Posterior vena cava (tissue), 2 donors: Measurements from ENCODE around the gene DDX56. TPM values are rescaled to one million over a fixed set of nuclear protein-coding genes. Genes with fewer than 3 reads are reported as not detected.
"Not testable (repeated sequence)": the region's sequence is repeated elsewhere in the genome, so short reads cannot be mapped to it uniquely, and the experiment has no call there.

Experiments
- DNase-seq: peaks from one replicate; pipeline ENCODE4 v3.0.0-alpha.2; 2020; ENCODE audit warnings: low spot score
- intact Hi-C, 2 donors: fragments of 100-400 bp; cut with DNase I; formaldehyde crosslinking; loops; one replicate each; pipeline versions ENCODE4 v1.14.1 to v1.14.2; 2022 to 2023
- total RNA-seq, 2 donors: library from RNA; stranded (reverse); fragmentation: NEBNext Ultra II Directional; extraction: Animal tissue kit (Norgen Biotek cat#: 25700); gene quantifications; one replicate each; pipeline ENCODE4 v1.2.1, GENCODE V29; 2021
- donor health status: DM: yes; HTN: yes; CAD: no.
- donor health status: DM: yes; HTN: yes; CAD: no.

Gene DDX56
- total RNA-seq, 2 donors from 2014 or later, result 33.9 to 40.2 TPM

DNA sequence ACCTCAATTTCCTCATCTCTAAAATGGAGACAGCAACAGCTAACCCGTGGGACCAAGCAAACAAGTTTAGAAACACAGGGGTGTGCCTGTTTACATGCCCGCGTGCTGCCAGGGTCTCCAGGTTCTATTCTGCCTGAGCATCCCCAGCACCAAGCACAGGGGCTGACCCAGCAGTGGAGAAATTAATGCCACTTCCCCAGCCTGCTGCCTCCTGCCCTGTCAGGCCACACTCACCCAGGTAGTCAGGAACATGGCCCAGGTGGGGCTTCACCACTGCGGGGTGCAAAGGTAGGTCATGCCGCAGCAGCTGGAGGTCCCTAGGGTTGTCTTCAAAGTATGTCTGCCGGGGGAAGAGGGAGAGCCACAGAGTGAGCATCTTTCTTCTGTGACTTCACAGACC is 5.8 kb downstream of the DDX56 start:
- intact Hi-C loops, result loop anchor here in 1 of 2 donors (10.0 kb wide), 1 partner anchor 323 kb away; no protein-coding TSS in a partner anchor
- DNase-seq, result peak; percentile 60

DNA sequence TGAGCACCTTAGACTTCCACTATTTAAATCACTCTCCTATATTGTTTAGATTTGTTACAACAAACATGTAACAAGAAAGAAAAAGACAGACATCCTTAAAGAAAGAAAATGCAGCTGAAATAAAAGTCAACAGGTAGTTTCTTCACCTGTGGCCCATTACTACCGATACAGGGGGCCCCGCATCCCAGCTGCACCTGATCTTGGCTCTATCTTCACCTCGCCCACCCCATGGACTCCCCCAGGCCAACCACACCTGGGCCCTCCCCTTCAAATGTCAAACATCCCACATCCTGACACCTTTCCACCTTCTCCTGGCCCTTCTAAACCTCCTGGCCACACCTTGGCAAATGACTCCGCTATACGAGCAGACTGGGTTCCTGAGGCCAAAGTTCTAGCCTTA is 7.0 kb downstream of the DDX56 start:
- DNase-seq, result peak; percentile 68
- intact Hi-C loops, result loop anchor here in 1 of 2 donors (10.0 kb wide), 1 partner anchor 322 kb away; no protein-coding TSS in a partner anchor

DNA sequence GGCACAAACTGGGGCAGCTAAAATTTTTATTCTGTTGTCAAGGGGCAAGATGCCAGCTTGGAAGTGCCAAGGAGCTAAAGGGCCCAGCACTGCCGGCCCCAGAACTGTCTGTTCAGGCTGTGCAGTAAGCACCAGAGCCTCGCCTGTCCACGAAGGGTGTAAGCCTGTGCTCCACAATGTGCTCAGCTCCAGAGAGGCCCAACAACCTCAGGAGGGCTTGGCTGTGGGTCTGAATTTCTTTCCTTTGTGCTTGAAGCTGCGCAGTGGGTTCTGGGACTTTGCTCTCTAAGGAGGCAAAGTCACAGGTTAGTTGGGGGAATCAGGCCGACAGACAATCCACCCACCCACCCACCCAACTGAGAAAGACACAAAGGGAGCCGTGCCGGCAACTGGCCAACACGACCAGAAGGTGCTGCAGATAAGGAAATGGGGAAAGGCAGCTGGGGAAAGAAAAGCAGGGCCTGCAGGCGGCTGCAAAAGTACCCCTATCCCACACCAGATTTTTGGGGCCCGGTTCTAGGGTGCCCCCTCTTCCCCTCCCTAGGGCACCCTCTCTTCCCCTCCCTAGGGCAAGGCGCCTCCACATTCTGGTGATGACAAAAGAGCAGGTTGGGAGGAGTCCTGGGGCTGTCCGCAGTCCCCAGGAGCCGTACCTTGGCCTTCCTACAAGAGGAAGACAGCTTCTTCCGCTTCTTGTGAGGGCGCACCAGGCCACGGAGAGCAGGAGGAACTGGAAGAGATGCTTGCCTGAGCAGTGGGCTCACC is 7.7 kb downstream of the DDX56 start:
- DNase-seq, result peak; percentile 59
- intact Hi-C loops, result loop anchor here in 1 of 2 donors (10.0 kb wide), 1 partner anchor 321 kb away; no protein-coding TSS in a partner anchor

DNA sequence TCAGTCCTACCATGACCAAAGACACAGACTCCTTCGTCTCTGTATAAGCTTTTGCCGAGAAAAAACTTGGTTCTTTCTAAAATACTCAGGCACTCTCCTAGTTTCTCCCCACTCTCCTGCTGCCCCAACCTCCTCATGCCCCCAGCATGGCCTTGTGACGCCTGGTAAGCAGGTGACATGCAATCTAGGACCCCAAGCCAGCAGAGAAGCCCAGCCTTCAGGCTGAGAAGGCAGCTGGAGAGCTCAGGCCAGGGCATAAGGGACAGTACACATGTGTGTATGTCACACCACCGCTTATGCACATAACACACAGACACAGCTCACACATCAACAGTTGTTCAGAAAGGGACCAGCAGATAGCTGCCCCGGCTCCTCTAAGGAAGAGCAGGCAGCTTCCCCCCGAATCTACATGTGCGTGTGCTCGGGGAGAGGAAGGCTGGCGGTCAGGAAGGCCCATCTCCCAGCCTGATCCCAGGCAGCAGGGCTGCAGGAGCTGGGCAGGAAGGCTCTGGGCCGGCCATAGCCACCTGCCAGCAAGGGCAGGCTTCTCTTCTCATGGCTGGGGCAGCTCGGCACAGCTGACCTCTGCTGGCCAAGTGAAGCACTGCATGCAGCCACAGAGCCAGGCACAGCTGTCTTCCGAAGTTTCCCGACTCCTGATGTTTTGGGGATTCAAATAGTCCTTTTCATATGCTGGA is 8.5 kb downstream of the DDX56 start:
- intact Hi-C loops, result loop anchor here in 1 of 2 donors (10.0 kb wide), 1 partner anchor 320 kb away; no protein-coding TSS in a partner anchor
- peak; percentile 91 for DNase-seq

DNA sequence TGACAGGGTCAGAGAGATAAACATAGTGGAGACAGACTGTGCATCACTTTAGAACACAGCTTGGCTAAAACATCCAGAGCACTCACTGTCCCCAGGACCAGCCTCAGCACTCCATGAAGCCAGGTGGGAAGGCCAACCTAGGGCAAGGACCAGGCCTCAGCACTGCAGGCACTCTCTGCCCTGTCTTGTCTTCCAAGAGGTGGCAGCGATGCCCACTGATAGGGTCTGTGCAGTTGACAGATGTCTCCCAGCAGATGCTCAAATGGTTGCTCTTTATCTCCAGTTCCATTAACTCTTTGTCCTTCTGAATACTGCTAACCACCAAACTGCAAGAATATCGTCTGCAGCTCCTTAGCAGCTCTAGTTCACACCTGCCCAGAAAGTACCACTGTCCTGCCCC is 9.1 kb downstream of the DDX56 start:
- peak; percentile 74 for DNase-seq
- intact Hi-C loops, result loop anchor here (1.0 to 10.0 kb wide), 2 partner anchors 320 to 321 kb away; no protein-coding TSS in a partner anchor

DNA sequence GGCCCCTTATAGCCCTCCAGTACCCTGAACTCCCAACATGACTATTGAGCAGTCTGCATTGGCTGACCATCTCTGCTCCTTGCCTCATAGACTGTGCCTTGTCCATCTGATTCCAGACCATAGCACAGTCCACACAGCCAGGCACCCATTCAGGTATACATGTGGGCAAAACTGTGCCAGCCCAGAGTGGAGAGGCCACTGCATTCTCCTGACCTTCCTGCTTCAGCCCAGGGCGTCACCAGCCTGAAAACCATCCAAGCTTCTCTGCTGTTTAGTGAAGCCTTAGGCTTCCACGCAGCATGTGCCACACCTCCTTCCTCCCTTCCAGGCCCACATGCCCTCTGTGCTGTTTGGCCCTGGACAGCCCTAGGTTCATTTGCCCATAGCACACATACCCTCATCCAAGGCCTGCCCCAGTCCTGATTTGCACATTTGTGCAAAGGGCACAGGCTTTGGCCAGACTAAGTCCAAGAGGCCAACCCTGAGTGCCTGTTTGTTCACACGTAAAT is 10.5 kb downstream of the DDX56 start:
- peak; percentile 61 for DNase-seq
- intact Hi-C loops, result loop anchor here in 1 of 2 donors (10.0 kb wide), 1 partner anchor 318 kb away; no protein-coding TSS in a partner anchor

DNA sequence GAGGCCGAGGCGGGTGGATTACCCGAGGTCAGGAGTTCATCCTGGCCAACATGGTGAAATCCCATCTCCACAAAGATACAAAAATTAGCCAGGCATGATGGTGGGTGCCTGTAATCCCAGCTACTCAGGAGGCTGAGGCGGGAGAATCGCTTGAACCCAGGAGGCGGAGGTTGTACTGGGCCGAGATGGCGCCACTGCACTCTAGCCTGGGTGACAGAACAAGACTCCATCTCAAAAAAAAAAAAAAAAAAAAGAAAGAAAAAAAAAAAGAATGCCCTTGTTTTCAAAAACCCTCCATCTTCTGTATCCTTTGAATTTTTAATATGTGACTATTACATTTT is 11.1 kb downstream of the DDX56 start:
- not testable (repeated sequence) for DNase-seq
- intact Hi-C loops, result loop anchor here in 1 of 2 donors (10.0 kb wide), 1 partner anchor 318 kb away; no protein-coding TSS in a partner anchor

DNA sequence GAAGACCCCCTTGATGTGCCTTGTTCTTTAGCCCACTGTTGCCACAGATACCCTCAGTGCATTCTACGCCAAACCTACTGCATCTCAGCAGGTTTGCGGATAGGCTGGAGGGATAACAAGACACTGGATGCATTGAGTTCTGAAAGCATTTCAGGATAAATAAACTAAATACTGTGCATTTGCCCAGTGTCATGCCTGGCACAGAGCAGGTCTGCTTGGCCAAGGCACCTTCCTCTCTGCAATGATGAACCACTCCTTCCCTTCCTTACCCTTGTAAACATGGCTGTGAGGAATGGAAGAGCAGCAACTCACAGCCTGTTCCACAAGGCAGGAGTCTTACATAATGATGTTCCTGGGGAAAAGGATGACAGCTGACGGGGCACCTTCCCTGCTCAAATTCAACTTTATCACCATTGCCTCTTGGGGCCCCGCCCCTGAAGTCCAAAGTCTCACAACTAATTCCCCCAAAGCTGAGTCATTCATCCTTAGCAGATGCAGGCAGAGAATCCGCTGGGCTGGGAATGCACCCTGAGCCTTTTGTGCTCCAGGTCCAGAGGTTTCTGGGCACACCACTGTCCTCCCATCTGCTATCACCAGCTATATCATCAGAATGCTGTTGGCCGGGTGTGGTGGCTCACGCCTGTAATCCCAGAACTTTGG is 11.6 kb downstream of the DDX56 start:
- DNase-seq, result peak; percentile 58
- intact Hi-C loops, result loop anchor here in 1 of 2 donors (10.0 kb wide), 1 partner anchor 317 kb away; no protein-coding TSS in a partner anchor

DNA sequence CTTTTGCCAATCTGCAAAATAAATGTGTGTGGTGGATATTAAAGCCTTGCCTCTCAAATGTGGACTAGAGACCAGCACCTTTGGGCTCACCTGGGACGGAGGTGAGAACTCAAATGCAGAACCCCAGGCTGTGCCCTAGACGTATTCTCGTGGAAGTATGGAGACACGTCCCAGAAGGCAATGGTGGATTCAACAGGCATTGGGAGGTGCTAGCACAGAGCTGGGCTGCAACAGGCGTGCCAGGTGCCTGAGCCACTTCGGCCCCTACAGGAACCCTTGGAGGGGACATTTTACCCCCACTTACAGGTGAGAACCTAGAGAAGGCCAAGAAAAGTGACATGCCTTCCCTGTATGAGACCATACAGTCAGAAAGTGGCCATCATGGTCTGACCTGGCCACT is 12.2 kb downstream of the DDX56 start:
- DNase-seq, result peak; percentile 55
- intact Hi-C loops, result loop anchor here in 1 of 2 donors (10.0 kb wide), 1 partner anchor 317 kb away; no protein-coding TSS in a partner anchor

DNA sequence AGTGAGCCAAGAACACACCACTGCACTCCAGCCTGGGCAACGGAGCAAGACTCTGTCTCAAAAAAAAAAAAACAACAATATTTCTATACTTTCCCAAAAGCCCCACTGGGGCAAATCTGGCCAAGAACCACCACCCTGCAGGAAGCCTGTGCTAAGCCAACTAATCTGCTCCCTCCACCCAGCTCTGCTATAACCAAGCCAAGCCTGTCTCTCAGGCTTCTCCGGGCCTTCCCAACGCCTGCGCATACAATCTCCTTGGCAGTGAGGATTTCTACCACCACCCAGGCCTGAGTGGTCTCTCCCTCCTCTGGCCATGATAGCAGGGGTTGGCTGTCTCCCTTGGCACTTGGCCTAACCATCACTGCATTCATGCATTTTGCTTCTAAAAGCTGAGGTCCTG is 14.2 kb downstream of the DDX56 start:
- intact Hi-C loops, result no loop called here

DNA sequence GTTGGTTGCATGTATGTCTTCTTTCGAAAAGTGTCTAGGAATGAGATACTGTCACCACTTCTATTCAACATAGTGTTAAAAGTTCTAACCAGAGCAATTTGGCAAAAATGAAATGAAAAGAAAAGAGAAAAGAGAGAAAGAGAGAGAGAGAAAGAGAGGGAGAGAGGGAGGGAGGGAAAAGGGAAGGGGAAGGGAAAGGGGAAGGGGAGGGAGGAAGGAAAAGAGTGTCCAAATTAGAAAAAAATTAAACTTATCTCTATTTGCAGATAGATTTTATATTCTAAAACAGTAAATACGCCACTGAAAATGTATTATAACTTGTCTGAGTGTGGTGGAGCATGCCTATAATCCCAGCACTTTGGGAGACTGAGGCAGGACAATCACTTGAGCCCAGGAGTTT is 16.2 kb downstream of the DDX56 start:
- no peak for DNase-seq

More for the DNA sequence above, 14.2 kb downstream of the DDX56 start:
- peak; percentile 54 for DNase-seq

DNA sequence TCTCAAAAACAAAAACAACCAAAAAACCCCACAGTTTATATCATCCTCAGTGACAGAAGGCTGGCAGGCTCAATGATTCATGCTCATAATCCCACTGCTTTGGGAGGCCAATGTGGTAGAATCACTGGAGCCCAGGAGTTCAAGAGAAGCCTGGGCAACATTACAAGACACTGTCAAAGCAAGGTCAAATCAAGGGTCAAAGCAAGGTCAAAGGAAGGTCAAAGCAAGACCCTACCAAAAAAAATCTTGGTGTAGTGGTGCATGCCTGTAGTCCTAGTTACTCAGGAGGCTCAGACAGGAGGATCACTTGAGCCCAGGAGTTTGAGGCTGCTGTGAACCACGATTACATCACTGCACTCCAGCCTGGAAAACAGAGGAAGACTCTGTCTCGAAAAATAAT is 18.4 kb downstream of the DDX56 start:
- intact Hi-C loops, result no loop called here
- peak; percentile 7 for DNase-seq

More for the DNA sequence above, 16.2 kb downstream of the DDX56 start:
- intact Hi-C loops, result no loop called here

DNA sequence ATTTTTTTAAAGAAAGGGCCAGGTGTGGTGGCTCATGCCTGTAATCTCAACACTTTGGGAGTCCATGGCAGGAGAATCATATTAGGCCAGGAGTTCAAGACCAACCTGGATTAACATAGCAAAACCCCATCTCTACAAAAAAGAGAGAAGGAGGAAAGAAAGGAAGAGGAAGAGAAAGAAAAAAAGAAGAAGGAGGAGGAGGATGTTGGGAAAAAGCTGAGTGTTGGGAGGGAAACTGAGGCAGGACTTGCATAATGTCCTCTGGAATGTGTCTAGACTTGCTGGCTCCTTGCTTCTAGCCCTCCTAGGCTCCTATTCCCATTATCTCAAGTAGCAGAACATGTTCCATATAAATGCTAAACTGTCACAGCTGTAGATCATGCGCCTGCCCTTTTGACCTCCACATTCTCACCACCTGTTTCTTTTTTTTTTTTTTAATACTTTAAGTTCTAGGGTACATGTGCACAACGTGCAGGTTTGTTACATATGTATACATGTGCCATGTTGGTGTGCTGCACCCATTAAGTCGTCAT is 21.2 kb downstream of the DDX56 start:
- intact Hi-C loops, DNase-seq: not testable (repeated sequence)

DNA sequence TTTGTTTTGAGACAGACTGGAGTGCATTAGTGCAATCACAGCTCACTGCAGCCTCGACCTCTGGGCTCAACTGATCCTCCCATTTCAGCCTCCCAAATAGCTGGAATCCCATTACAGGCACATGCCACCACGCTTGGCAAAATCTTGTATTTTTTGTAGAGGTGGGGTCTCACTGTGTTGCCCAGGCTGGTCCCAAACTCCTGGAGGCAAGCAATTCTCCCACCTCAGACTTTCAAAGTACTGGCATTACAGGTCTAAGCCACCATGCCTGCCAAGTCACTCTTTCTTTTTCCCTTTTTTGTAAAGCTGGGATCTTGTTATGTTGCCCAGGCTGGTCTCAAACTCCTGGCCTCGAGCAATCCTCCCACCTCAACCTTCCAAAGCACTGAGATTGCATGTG is 24.3 kb downstream of the DDX56 start:
- DNase-seq, result no peak
- intact Hi-C loops, result no loop called here

DNA sequence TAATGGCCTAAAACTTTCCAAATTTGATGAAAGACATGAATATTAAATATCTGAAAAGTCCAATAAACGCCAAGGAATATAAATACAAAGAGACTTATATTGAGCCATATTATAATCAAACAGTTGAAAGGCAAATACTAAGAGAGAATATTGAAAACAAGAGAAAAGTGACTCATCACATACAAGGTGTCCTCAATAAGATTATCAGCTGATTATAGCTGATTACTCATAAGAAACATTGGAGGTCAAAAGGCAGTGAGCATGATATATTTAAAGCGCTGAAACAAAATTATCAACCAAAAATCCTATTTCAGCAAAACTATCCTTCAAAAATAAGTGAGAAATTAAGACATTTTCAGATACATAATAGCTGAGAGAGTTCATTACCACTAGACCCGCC is 24.8 kb downstream of the DDX56 start:
- DNase-seq, result no peak
- intact Hi-C loops, result no loop called here

DNA sequence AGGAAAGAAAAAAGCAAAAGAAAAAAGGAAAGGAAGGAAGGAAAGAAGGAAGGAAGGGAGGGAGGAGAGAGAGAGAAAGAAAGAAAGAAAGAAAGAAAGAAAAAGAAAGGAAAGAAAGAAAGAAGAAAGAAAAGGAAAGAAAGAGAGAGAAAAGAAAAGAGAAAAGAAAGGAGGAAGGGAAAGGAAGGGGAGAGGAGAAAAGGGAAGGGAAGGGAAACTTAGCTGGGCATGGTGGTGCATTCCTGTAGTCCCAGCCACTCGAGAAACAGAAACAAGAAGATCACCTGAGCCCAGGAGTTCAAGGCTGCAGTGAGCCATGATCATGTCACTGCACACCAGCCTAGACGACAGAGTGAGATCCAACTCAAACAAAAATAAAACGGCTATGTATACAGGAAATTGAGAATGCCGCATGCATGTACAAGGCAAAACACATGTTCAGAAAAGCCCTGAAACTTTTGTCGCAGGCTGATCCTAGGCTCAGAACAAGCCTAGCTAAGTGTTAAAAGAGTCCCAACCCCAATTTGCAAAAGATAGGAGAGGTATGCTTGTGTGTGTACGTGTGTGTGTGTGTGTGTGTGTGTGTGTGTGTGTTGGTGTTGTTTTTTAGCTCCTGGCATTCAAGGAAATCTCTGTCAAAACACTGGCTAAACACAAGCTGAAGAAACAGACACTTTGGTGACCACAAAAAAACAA is 26.0 kb downstream of the DDX56 start:
- intact Hi-C loops, result no loop called here
- no peak for DNase-seq

DNA sequence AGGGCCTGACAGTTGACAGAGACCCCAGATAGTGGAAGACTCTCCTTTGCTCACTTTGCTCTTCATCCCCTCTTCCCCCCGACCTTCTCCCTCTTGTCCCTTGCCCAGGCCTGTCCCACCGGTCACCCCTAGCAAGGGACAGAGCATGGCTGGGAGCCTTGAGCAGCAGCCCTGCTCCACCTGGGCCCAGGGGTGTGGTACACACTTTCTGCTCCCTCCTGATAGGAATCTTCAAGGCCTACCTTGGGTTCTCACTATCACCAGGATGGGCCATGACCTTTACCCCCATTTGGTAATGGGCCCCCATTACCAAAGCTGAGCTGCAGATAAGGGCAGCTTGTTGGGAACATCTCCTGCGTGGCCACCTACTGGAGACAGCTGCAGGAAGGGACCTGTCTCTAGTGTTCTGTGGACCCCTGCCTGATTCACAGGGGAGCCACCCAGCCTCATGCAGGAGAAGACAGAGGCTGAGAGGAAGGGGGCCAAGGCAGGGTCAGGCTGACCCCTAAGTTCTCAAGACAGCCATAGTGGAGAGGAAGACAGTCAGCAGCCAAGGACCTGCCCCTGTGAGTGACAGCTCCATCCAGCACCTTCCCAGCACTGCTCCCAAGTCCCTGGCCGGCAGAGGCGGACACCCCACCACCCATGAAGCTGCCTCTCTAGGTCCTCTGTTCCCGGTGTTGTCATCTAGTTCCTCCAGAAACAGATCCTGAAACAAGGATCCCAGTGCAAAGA is 31.7 kb downstream of the DDX56 start:
- intact Hi-C loops, result no loop called here

More for the DNA sequence above, 31.7 kb downstream of the DDX56 start:
- DNase-seq, result no peak
